Stimulated activated CD8-positive, alpha-beta memory T cell treated with anti-CD3 and anti-CD28 coated beads, Interleukin-7, amount 100 ng/mL, for 24 hours (primary cell): ENCODE results near the gene SLC47A1.
"Not testable (repeated sequence)": the region's sequence is repeated elsewhere in the genome, so short reads cannot be mapped to it uniquely, and the experiment has no call there.

Source experiments
- DNase-seq: peaks from one replicate; pipeline ENCODE4 v3.0.0-alpha.2; 2020; ENCODE audit warnings: low read depth

Gene SLC47A1

GRCh38 chr17:19533718-19534561 is at the start of gene SLC47A1:
TSS of gene SLC47A1 (plus strand) at chr17:19533854. CDS start at chr17:19533940, 86 bp downstream.
- no peak for DNase-seq

- DNase-seq: no peak
Measured at GRCh38 chr17:19485800-19486340, 47.8 kb upstream of the SLC47A1 start.

- no peak for DNase-seq
Measured at GRCh38 chr17:19486351-19487023, 47.2 kb upstream of the SLC47A1 start.

- no peak for DNase-seq
Measured at GRCh38 chr17:19487024-19487600, 46.5 kb upstream of the SLC47A1 start.

GRCh38 chr17:19492141-19492540 is 41.5 kb upstream of the SLC47A1 start:
- no peak for DNase-seq

- DNase-seq: no peak
Measured at GRCh38 chr17:19494961-19495806, 38.5 kb upstream of the SLC47A1 start.

GRCh38 chr17:19495828-19496528 is 37.7 kb upstream of the SLC47A1 start:
- DNase-seq: no peak

GRCh38 chr17:19497624-19498023 is 36.0 kb upstream of the SLC47A1 start:
- no peak for DNase-seq

- DNase-seq: no peak
Measured at GRCh38 chr17:19501219-19501618, 32.4 kb upstream of the SLC47A1 start.

GRCh38 chr17:19502517-19502916 is 31.1 kb upstream of the SLC47A1 start:
- no peak for DNase-seq

GRCh38 chr17:19505561-19505960 is 28.1 kb upstream of the SLC47A1 start:
- DNase-seq: not testable (repeated sequence)

- DNase-seq: peak; percentile 68
Measured at GRCh38 chr17:19507775-19508576, 25.7 kb upstream of the SLC47A1 start.

- no peak for DNase-seq
Measured at GRCh38 chr17:19508577-19508867, 25.1 kb upstream of the SLC47A1 start.

GRCh38 chr17:19509281-19509852 is 24.3 kb upstream of the SLC47A1 start:
- DNase-seq: not testable (repeated sequence)

- no peak for DNase-seq
Measured at GRCh38 chr17:19510903-19511302, 22.8 kb upstream of the SLC47A1 start.

- peak; percentile 35 for DNase-seq
Measured at GRCh38 chr17:19513897-19514488, 19.7 kb upstream of the SLC47A1 start.

- DNase-seq: no peak
Measured at GRCh38 chr17:19517699-19518098, 16.0 kb upstream of the SLC47A1 start.

GRCh38 chr17:19519388-19520291 is 14.0 kb upstream of the SLC47A1 start:
- DNase-seq: not testable (repeated sequence)

GRCh38 chr17:19520641-19521040 is 13.0 kb upstream of the SLC47A1 start:
- no peak for DNase-seq
